GM12878 (cell line): Measurements from ENCODE around the gene DIP2B. TPM values are rescaled to one million over a fixed set of nuclear protein-coding genes. Genes with fewer than 3 reads are reported as not detected.

Experiments used
- ATAC-seq: fragments of 200-7000 bp; cut with Tn5 transposase; 3 replicates; pipeline ENCODE4 v1.9.1; 2020; ENCODE audit warnings: mild to moderate bottlenecking, moderate library complexity
- BruUV-seq: library from RNA; stranded (reverse); fragments of 400-500 nt; replicated peaks from 2 replicates; lab custom pipeline; 2021; lab: Mats Ljungman, UMichigan
- CTCF ChIA-PET: fragments of 300-600 bp; sonication (Branson Sonifier 250); formaldehyde crosslinking; extraction: SDS; loops from one replicate; lab custom pipeline; 2021; ENCODE audit warnings: inconsistent platforms; lab: Yijun Ruan, JAX
- POLR2A ChIA-PET: fragments of 350-600 bp; formaldehyde crosslinking; extraction: SDS; loops from one replicate; lab custom pipeline; 2021; ENCODE audit warnings: inconsistent platforms; lab: Charles Lee
- RAD21 ChIA-PET: fragments of 300-600 bp; sonication (Branson Sonifier 250); formaldehyde crosslinking; loops from one replicate; lab custom pipeline; 2023; ENCODE audit warnings: antibody characterized with exemption; ENCODE audit not compliant: unreplicated experiment; lab: Charles Lee
- SMC1A ChIA-PET: fragments of 300-600 bp; sonication (Branson Sonifier 250); formaldehyde crosslinking; loops from one replicate; lab custom pipeline; 2023; ENCODE audit not compliant: unreplicated experiment, uncharacterized antibody; lab: Charles Lee
- DNase-seq: peaks from one replicate; pipeline ENCODE4 v3.0.0-alpha.2; 2011; ENCODE audit warnings: low read depth, low spot score
- FAIRE-seq: peaks from 3 replicates; lab custom pipeline; 2011; peaks lifted over from hg19 to GRCh38; lab: Jason Lieb, UNC
- H2AFZ ChIP-seq: 2 replicates; pipeline ENCODE4 v1.6.0; 2011; ENCODE audit warnings: low read depth, low read length, control low read depth; ENCODE audit not compliant: control insufficient read depth
- H3K27ac ChIP-seq: 2 replicates; pipeline ENCODE4 v1.5.1; 2011; ENCODE audit warnings: control low read depth; ENCODE audit not compliant: control insufficient read depth, insufficient read depth
- H3K27me3 ChIP-seq, 2 experiments: replicated peaks in 1 of 2; 2 replicates each; pipeline versions ENCODE4 v1.6.0 to v1.6.1; 2011; ENCODE audit warnings: low read length in 1 of 2; ENCODE audit not compliant: control insufficient read depth in 2 of 2, insufficient read depth in 2 of 2
- H3K36me3 ChIP-seq, 2 experiments: 2 replicates each; pipeline ENCODE4 v1.5.1; 2011; ENCODE audit warnings: low read length in 1 of 2; ENCODE audit not compliant: control insufficient read depth in 2 of 2, insufficient read depth in 2 of 2
- H3K4me1 ChIP-seq: 2 replicates; pipeline ENCODE4 v1.6.1; 2011; ENCODE audit warnings: mild to moderate bottlenecking, low read length, moderate library complexity, mixed read lengths; ENCODE audit not compliant: control insufficient read depth, insufficient read depth
- H3K4me2 ChIP-seq: 2 replicates; pipeline ENCODE4 v1.6.0; 2011; ENCODE audit warnings: control low read depth; ENCODE audit not compliant: control insufficient read depth, insufficient read depth
- H3K4me3 ChIP-seq: fragments of 200-600 bp; sonication (generic); 2 replicates; pipeline ENCODE4 v1.5.1; 2016
- H3K79me2 ChIP-seq: 2 replicates; pipeline ENCODE4 v1.6.0; 2011; ENCODE audit warnings: low read length; ENCODE audit not compliant: control insufficient read depth, insufficient read depth
- H3K9ac ChIP-seq: 2 replicates; pipeline ENCODE4 v1.8.0; 2011; ENCODE audit warnings: low read length, control low read depth, mixed read lengths; ENCODE audit not compliant: control insufficient read depth, insufficient read depth
- H3K9me3 ChIP-seq: replicated peaks from 3 replicates; pipeline ENCODE4 v1.5.1; 2011; ENCODE audit warnings: mild to moderate bottlenecking, low read length; ENCODE audit not compliant: control insufficient read depth, insufficient read depth
- H4K20me1 ChIP-seq: 2 replicates; pipeline ENCODE4 v1.6.0; 2011; ENCODE audit not compliant: control insufficient read depth, insufficient read depth
- MEF2B ChIP-seq: fragments of 450-650 bp; IDR thresholded peaks from 2 replicates; pipeline ENCODE4 v1.6.1; 2018; ENCODE audit warnings: mild to moderate bottlenecking, moderate library complexity; ENCODE audit not compliant: partially characterized antibody, poor library complexity, severe bottlenecking
- NR2F1 ChIP-seq: fragments of 450-650 bp; conservative IDR thresholded peaks from 2 replicates; pipeline ENCODE4 v1.6.1; 2017; ENCODE audit warnings: mild to moderate bottlenecking
- PAX8 ChIP-seq: fragments of 450-650 bp; IDR thresholded peaks from 2 replicates; pipeline ENCODE4 v1.6.1; 2017; ENCODE audit warnings: mild to moderate bottlenecking, moderate library complexity
- PRDM15 ChIP-seq: fragments of 450-650 bp; formaldehyde crosslinking; IDR thresholded peaks from 2 replicates; pipeline ENCODE4 v1.4.0; 2020; ENCODE audit warnings: mild to moderate bottlenecking, moderate library complexity
- RFX5 ChIP-seq: IDR thresholded peaks from 2 replicates; pipeline ENCODE4 v1.6.1; 2011; ENCODE audit warnings: low read depth, low read length, improper control_type of control experiment
- RUNX3 ChIP-seq: IDR thresholded peaks from 2 replicates; pipeline ENCODE4 v1.6.1; 2012; ENCODE audit warnings: low read length, inconsistent platforms
- STAT1 ChIP-seq: fragments of 450-650 bp; conservative IDR thresholded peaks from 2 replicates; pipeline ENCODE4 v1.6.1; 2014; ENCODE audit warnings: antibody characterized with exemption, mild to moderate bottlenecking
- YY1 ChIP-seq: IDR thresholded peaks from 2 replicates; pipeline ENCODE4 v1.6.1; 2011; ENCODE audit warnings: low read depth, mild to moderate bottlenecking, low read length
- ZNF24 ChIP-seq: fragments of 450-650 bp; IDR thresholded peaks from 2 replicates; pipeline ENCODE4 v1.6.1; 2017; ENCODE audit warnings: antibody characterized with exemption, mild to moderate bottlenecking
- WGBS: methylation state at CpG from one replicate; pipeline ENCODE4 v1.1.6; 2016; ENCODE audit warnings: low lambda C conversion rate; ENCODE audit not compliant: insufficient replicate concordance, insufficient coverage; ENCODE audit errors: missing lambda C conversion rate; 5-methylcytosine and 5-hydroxymethylcytosine counted together
- in situ Hi-C: fragments of 300-500 bp; cut with MboI; formaldehyde crosslinking; loops from 9 replicates; pipeline ENCODE4 v1.14.3; 2018; ENCODE audit warnings: mixed read lengths
- intact Hi-C: fragments of 100-400 bp; cut with micrococcal nuclease; formaldehyde crosslinking; loops from one replicate; pipeline ENCODE4 v1.14.2; 2022; ENCODE audit not compliant: unreplicated experiment
- polyA plus RNA-seq, 11 experiments: library from polyadenylated mRNA; depleted of rRNA in 4 of 11; unstranded in 6 of 11; stranded (reverse) in 5 of 11; fragments of >200 nt; fragmentation: Nextera tagmentation in 4 of 11; fragmentation: Illumina TruSeq in 1 of 11; extraction: Ambion mirVana in 4 of 11; extraction: Trizol in 1 of 11; gene quantifications; 1 replicate in 1 of 11; 2 replicates in 10 of 11; pipeline versions ENCODE4 v1.2.1 to v1.2.3, GENCODE V29; 2011 to 2016; ENCODE audit warnings: inconsistent platforms in 2 of 11, missing spikeins in 2 of 11, low read depth in 1 of 11
- small RNA-seq: library from RNA; depleted of rRNA; stranded (forward); fragments of <200 nt; gene quantifications from one replicate; pipeline ENCODE3, GENCODE V24; 2014
- total RNA-seq, 4 experiments: library from RNA; depleted of rRNA in 3 of 4; stranded (reverse); fragments of >200 nt in 3 of 4; fragmentation: Illumina TruSeq in 1 of 4; extraction: Trizol in 1 of 4; gene quantifications; 2 replicates each; pipeline versions ENCODE4 v1.2.1 to v1.2.3, GENCODE V29; 2013 to 2021
- TF ChIP-seq, protein P1 (sequence below): fragments of 450-650 bp; IDR thresholded peaks from 2 replicates; pipeline ENCODE4 v1.6.1; 2017; ENCODE audit warnings: mild to moderate bottlenecking, low read depth, inconsistent platforms; ENCODE audit not compliant: poor library complexity, severe bottlenecking

DIP2B gene
- total and polyA plus RNA-seq, 10 of the 15 experiments (the other 5 are each of a cell fraction or from before 2014, with no cell fraction given) = 4.5 to 30.0 (median 18.6) TPM

DNA sequence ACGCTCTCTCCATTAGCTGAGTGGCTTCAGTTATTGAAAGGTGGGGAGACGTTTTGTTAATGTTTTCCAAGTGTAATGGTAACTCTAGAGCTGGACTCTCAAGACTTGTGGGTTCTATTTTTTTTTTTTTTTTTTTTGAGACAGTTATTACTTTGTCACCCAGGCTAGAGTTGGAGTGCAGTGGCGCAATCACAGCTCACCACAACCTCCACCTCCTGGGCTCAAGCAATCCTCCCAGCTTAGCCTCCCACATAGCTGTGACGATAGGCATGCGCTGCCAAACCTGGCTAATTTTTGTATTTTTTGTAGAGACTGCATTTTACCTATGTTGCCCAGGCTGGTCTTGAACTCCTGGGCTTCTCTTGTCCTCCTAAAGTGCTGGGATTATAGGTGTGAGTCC is 285.3 kb downstream of the DIP2B start:
- H3K9me3 ChIP-seq = peaks cover 5% of the 10 kb centered on the region; the same call in 2 of the 3 replicates
- no TSS peak for BruUV-seq
- SMC1A ChIA-PET = interaction anchor here (0.8 to 1.0 kb wide), 2 partner anchors 9 to 271 kb away, joined by 3 to 4 read pairs; no protein-coding TSS in a partner anchor
- CTCF ChIA-PET = interaction anchor here (0.6 kb wide), 1 partner anchor 151 kb away, joined by 3 read pairs; no protein-coding TSS in a partner anchor
- RAD21 ChIA-PET = no interaction called here
- H3K27me3 ChIP-seq = no peaks in the 10 kb centered on the region
- no peak overlapping the region for H3K4me3 ChIP-seq
- no peaks in the 10 kb centered on the region for H3K4me1 ChIP-seq
- ATAC-seq (no peak), FAIRE-seq (no peak), DNase-seq (no peak)
- intact Hi-C loops = no loop called here
- in situ Hi-C loops = no loop called here
- H3K79me2 ChIP-seq = no peaks in the 10 kb centered on the region; the same call in 1 of the 2 replicates
- H3K27ac ChIP-seq = no peak overlapping the region
- H3K4me2 ChIP-seq = no peak overlapping the region
- H3K36me3 ChIP-seq = peaks cover 0 to 12% of the 10 kb centered on the region in 2 experiments; a peak in 3 of 4 replicates
- TF ChIP-seq YY1 (no peak), NR2F1 (no peak), PAX8 (no peak), MEF2B (no peak), PRDM15 (CRISPR knock-in tag) (no peak), ZNF24 (no peak), STAT1 (no peak), RFX5 (no peak), RUNX3 (no peak)
- TF ChIP-seq, protein P1, sequence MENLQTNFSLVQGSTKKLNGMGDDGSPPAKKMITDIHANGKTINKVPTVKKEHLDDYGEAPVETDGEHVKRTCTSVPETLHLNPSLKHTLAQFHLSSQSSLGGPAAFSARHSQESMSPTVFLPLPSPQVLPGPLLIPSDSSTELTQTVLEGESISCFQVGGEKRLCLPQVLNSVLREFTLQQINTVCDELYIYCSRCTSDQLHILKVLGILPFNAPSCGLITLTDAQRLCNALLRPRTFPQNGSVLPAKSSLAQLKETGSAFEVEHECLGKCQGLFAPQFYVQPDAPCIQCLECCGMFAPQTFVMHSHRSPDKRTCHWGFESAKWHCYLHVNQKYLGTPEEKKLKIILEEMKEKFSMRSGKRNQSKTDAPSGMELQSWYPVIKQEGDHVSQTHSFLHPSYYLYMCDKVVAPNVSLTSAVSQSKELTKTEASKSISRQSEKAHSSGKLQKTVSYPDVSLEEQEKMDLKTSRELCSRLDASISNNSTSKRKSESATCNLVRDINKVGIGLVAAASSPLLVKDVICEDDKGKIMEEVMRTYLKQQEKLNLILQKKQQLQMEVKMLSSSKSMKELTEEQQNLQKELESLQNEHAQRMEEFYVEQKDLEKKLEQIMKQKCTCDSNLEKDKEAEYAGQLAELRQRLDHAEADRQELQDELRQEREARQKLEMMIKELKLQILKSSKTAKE = no peak
- no peaks in the 10 kb centered on the region for H4K20me1 ChIP-seq
- POLR2A ChIA-PET = interaction anchor here (0.7 kb wide), 1 partner anchor 13 kb away, joined by 5 read pairs; no protein-coding TSS in a partner anchor
- no peak overlapping the region for H3K9ac ChIP-seq
- WGBS = 88% methylated on average over 5 of the region's 5 CpGs
- H2AFZ ChIP-seq = no peak overlapping the region

Small RNA genes within 50 kb of the gene (small RNA-seq; reads per million reads assigned to genes)
- not detected for gene RF00019
- gene RNU6-238P = not detected
- not detected for gene RNU6-769P

Other genes starting within 250 kb of the DIP2B start
- 62.6 and 81.8 TPM in 2 replicates for gene LIMA1, start 221.5 kb upstream of the DIP2B start, total RNA-seq (2014; rRNA removed)
- gene LIMA1, start 221.5 kb upstream of the DIP2B start, total RNA-seq (2014; rRNA removed; fragmentation: Illumina TruSeq; extraction: Trizol) = 98.2 and 102 TPM in 2 replicates
- gene LIMA1, start 221.5 kb upstream of the DIP2B start, total RNA-seq (2021) = 63.4 and 69.1 TPM in 2 replicates
- gene LIMA1, start 221.5 kb upstream of the DIP2B start, polyA plus RNA-seq (2011; rRNA removed) = 69.6 and 91.8 TPM in 2 replicates
- 109 and 134 TPM in 2 replicates for gene LIMA1, start 221.5 kb upstream of the DIP2B start, polyA plus RNA-seq (2014; fragmentation: Illumina TruSeq; extraction: Trizol)
- gene LIMA1, start 221.5 kb upstream of the DIP2B start, polyA plus RNA-seq (2014; fragmentation: Nextera tagmentation; extraction: Ambion mirVana) = 10 to 100 TPM; 56.6 to 58.2 TPM
- 53.1 and 58.9 TPM in 2 replicates for gene LIMA1, start 221.5 kb upstream of the DIP2B start, polyA plus RNA-seq (2014; rRNA removed)
- 10 to 100 TPM; 53.2 to 55.8 TPM for gene LIMA1, start 221.5 kb upstream of the DIP2B start, polyA plus RNA-seq (2016; fragmentation: Nextera tagmentation; extraction: Ambion mirVana)
- gene FAM186A, start 108.4 kb upstream of the DIP2B start, total RNA-seq (2014; rRNA removed) = not detected in 2 replicates
- gene FAM186A, start 108.4 kb upstream of the DIP2B start, total RNA-seq (2014; rRNA removed; fragmentation: Illumina TruSeq; extraction: Trizol) = not detected in 2 replicates
- not detected in 2 replicates for gene FAM186A, start 108.4 kb upstream of the DIP2B start, total RNA-seq (2021)
- not detected in 2 replicates for gene FAM186A, start 108.4 kb upstream of the DIP2B start, polyA plus RNA-seq (2011; rRNA removed)
- not detected in 2 replicates for gene FAM186A, start 108.4 kb upstream of the DIP2B start, polyA plus RNA-seq (2014; fragmentation: Illumina TruSeq; extraction: Trizol)
- gene FAM186A, start 108.4 kb upstream of the DIP2B start, polyA plus RNA-seq (2014; fragmentation: Nextera tagmentation; extraction: Ambion mirVana) = under 1 TPM; 0.04 to 0.06 TPM
- not detected in 2 replicates for gene FAM186A, start 108.4 kb upstream of the DIP2B start, polyA plus RNA-seq (2014; rRNA removed)
- under 1 TPM; 0.11 TPM for gene FAM186A, start 108.4 kb upstream of the DIP2B start, polyA plus RNA-seq (2016; fragmentation: Nextera tagmentation; extraction: Ambion mirVana)
- gene LARP4, start 104.1 kb upstream of the DIP2B start, total RNA-seq (2014; rRNA removed) = 28.3 and 29.9 TPM in 2 replicates
- 40.4 and 41.2 TPM in 2 replicates for gene LARP4, start 104.1 kb upstream of the DIP2B start, total RNA-seq (2014; rRNA removed; fragmentation: Illumina TruSeq; extraction: Trizol)
- gene LARP4, start 104.1 kb upstream of the DIP2B start, total RNA-seq (2021) = 55.8 and 56.2 TPM in 2 replicates
- 29.9 and 38.5 TPM in 2 replicates for gene LARP4, start 104.1 kb upstream of the DIP2B start, polyA plus RNA-seq (2011; rRNA removed)
- gene LARP4, start 104.1 kb upstream of the DIP2B start, polyA plus RNA-seq (2014; fragmentation: Illumina TruSeq; extraction: Trizol) = 51.2 and 52.0 TPM in 2 replicates
- gene LARP4, start 104.1 kb upstream of the DIP2B start, polyA plus RNA-seq (2014; fragmentation: Nextera tagmentation; extraction: Ambion mirVana) = 10 to 100 TPM; 24.1 to 26.6 TPM
- gene LARP4, start 104.1 kb upstream of the DIP2B start, polyA plus RNA-seq (2014; rRNA removed) = 25.0 and 26.5 TPM in 2 replicates
- gene LARP4, start 104.1 kb upstream of the DIP2B start, polyA plus RNA-seq (2016; fragmentation: Nextera tagmentation; extraction: Ambion mirVana) = 10 to 100 TPM; 65.4 to 72.6 TPM